H1 (cell line): ENCODE data around the gene GCH1. TPM values are rescaled to one million over a fixed set of nuclear protein-coding genes. Genes with fewer than 3 reads are reported as not detected.

Source experiments
- CTCF ChIA-PET: fragments of 300-600 bp; sonication (Branson Sonifier 250); formaldehyde crosslinking; loops from one replicate; lab custom pipeline; 2021; ENCODE audit not compliant: partially characterized antibody; lab: Charles Lee
- POLR2A ChIA-PET: fragments of 300-600 bp; sonication (Branson Sonifier 250); formaldehyde crosslinking; loops from one replicate; lab custom pipeline; 2021; ENCODE audit warnings: inconsistent platforms; ENCODE audit not compliant: partially characterized antibody; lab: Charles Lee
- DNase-seq, 2 experiments: peaks; one replicate each; pipeline versions ENCODE4 v3.0.0 to v3.0.0-alpha.2; 2010 to 2022; ENCODE audit warnings: low spot score in 2 of 2, low read depth in 1 of 2, mixed read lengths in 1 of 2
- FAIRE-seq: peaks from 2 replicates; lab custom pipeline; 2011; peaks lifted over from hg19 to GRCh38; lab: Jason Lieb, UNC
- H2AFZ ChIP-seq: 2 replicates; pipeline ENCODE4 v1.8.1; 2012; ENCODE audit warnings: low read length, inconsistent platforms
- H2AK5ac ChIP-seq: 2 replicates; pipeline ENCODE4 v1.6.1; 2013; ENCODE audit warnings: low read depth, low read length
- H2BK120ac ChIP-seq: replicated peaks from 2 replicates; pipeline ENCODE3; 2013; ENCODE audit warnings: low read depth, low read length, inconsistent platforms
- H2BK12ac ChIP-seq: 2 replicates; pipeline ENCODE4 v1.6.1; 2013; ENCODE audit warnings: low read depth, low read length
- H2BK15ac ChIP-seq: 2 replicates; pipeline ENCODE4 v1.6.1; 2013; ENCODE audit warnings: low read length
- H2BK20ac ChIP-seq: 2 replicates; pipeline ENCODE4 v1.6.1; 2013; ENCODE audit warnings: low read length
- H2BK5ac ChIP-seq: 2 replicates; pipeline ENCODE4 v1.6.1; 2013; ENCODE audit warnings: low read depth, low read length
- H3K14ac ChIP-seq: 2 replicates; pipeline ENCODE4 v1.6.1; 2013; ENCODE audit warnings: inconsistent platforms; ENCODE audit not compliant: insufficient read length
- H3K18ac ChIP-seq: 2 replicates; pipeline ENCODE4 v1.6.1; 2013; ENCODE audit warnings: low read length; ENCODE audit errors: extremely low read depth
- H3K23ac ChIP-seq: 2 replicates; pipeline ENCODE4 v1.6.1; 2013; ENCODE audit warnings: inconsistent platforms; ENCODE audit not compliant: insufficient read length
- H3K23me2 ChIP-seq: 2 replicates; pipeline ENCODE4 v1.6.1; 2013; ENCODE audit warnings: low read depth, low read length
- H3K27ac ChIP-seq: 2 replicates; pipeline ENCODE4 v1.6.1; 2011; ENCODE audit warnings: low read depth, low read length, inconsistent platforms
- H3K27me3 ChIP-seq, 4 experiments: replicated peaks in 1 of 4; 1 replicate in 1 of 4; 2 replicates in 3 of 4; pipeline versions ENCODE4 v1.6.1 to v1.8.1; 2011 to 2013; ENCODE audit warnings: low read length in 3 of 4, mild to moderate bottlenecking in 3 of 4, inconsistent platforms in 2 of 4, mixed read lengths in 2 of 4, moderate library complexity in 1 of 4; ENCODE audit not compliant: control insufficient read depth in 3 of 4, insufficient read depth in 3 of 4; ENCODE audit errors: extremely low read depth in 1 of 4
- H3K36me3 ChIP-seq, 4 experiments: 2 replicates each; pipeline versions ENCODE4 v1.6.1 to v1.8.1; 2011 to 2013; ENCODE audit warnings: mild to moderate bottlenecking in 4 of 4, low read length in 3 of 4, moderate library complexity in 2 of 4, control low read depth in 1 of 4, inconsistent platforms in 1 of 4; ENCODE audit not compliant: insufficient read depth in 4 of 4, control insufficient read depth in 2 of 4
- H3K4ac ChIP-seq: replicated peaks from 2 replicates; pipeline ENCODE3; 2013; ENCODE audit warnings: low read length, low read depth, mixed read lengths, inconsistent platforms; ENCODE audit not compliant: insufficient read length
- H3K4me1 ChIP-seq, 4 experiments: replicated peaks in 1 of 4; 1 replicate in 1 of 4; 2 replicates in 3 of 4; pipeline versions ENCODE4 v1.6.1 to v1.8.1; 2011 to 2013; ENCODE audit warnings: low read length in 3 of 4, inconsistent platforms in 2 of 4, mixed read lengths in 1 of 4; ENCODE audit not compliant: insufficient read depth in 4 of 4, control insufficient read depth in 3 of 4
- H3K4me2 ChIP-seq, 2 experiments: 2 replicates each; pipeline versions ENCODE4 v1.6.1 to v1.8.1; 2011 to 2013; ENCODE audit warnings: low read depth in 2 of 2, low read length in 2 of 2, control low read depth in 1 of 2, inconsistent platforms in 1 of 2, mild to moderate bottlenecking in 1 of 2; ENCODE audit not compliant: insufficient read depth in 1 of 2
- H3K4me3 ChIP-seq, 4 experiments: fragments of 200-600, 300-600 bp in 1 of 4; sonication (generic), shearing (Covaris generic), sonication (Bioruptor Twin) in 1 of 4; 2 replicates each; pipeline versions ENCODE4 v1.5.1 to v1.8.1; 2011 to 2016; ENCODE audit warnings: low read length in 4 of 4, low read depth in 3 of 4, control low read depth in 2 of 4, inconsistent platforms in 2 of 4, mild to moderate bottlenecking in 2 of 4, mixed read lengths in 1 of 4, moderate library complexity in 1 of 4; ENCODE audit not compliant: insufficient read depth in 2 of 4; ENCODE audit errors: extremely low read depth in 1 of 4
- H3K56ac ChIP-seq: replicated peaks from 2 replicates; pipeline ENCODE3; 2013; ENCODE audit warnings: low read depth, mild to moderate bottlenecking, mixed read lengths, low read length, inconsistent platforms; ENCODE audit not compliant: insufficient read length
- H3K79me1 ChIP-seq: 2 replicates; pipeline ENCODE4 v1.6.1; 2013; ENCODE audit warnings: low read depth, low read length, control low read depth
- H3K79me2 ChIP-seq, 2 experiments: 2 replicates each; pipeline versions ENCODE4 v1.6.1 to v1.8.1; 2012 to 2013; ENCODE audit warnings: low read length in 2 of 2, mild to moderate bottlenecking in 2 of 2, inconsistent platforms in 1 of 2; ENCODE audit not compliant: insufficient read depth in 2 of 2, control insufficient read depth in 1 of 2
- H3K9ac ChIP-seq, 4 experiments: replicated peaks in 1 of 4; 1 replicate in 1 of 4; 2 replicates in 3 of 4; pipeline versions ENCODE4 v1.6.1 to v1.8.1; 2011 to 2013; ENCODE audit warnings: low read depth in 3 of 4, low read length in 3 of 4, control low read depth in 2 of 4, mild to moderate bottlenecking in 2 of 4, moderate library complexity in 2 of 4, inconsistent platforms in 1 of 4; ENCODE audit errors: extremely low read depth in 1 of 4
- H3K9me3 ChIP-seq, 2 experiments: 2 replicates each; pipeline versions ENCODE4 v1.6.1 to v1.8.1; 2012 to 2013; ENCODE audit warnings: mild to moderate bottlenecking in 2 of 2, moderate library complexity in 2 of 2, control low read depth in 1 of 2, inconsistent platforms in 1 of 2, low read depth in 1 of 2, low read length in 1 of 2, mixed read lengths in 1 of 2; ENCODE audit not compliant: insufficient read depth in 2 of 2
- H4K20me1 ChIP-seq, 2 experiments: replicated peaks in 1 of 2; 2 replicates each; pipeline versions ENCODE3 to v1.8.1; 2011 to 2013; ENCODE audit warnings: inconsistent platforms in 2 of 2, low read length in 2 of 2, mild to moderate bottlenecking in 1 of 2; ENCODE audit not compliant: insufficient read depth in 2 of 2, control insufficient read depth in 1 of 2
- H4K5ac ChIP-seq: 2 replicates; pipeline ENCODE4 v1.6.1; 2013; ENCODE audit warnings: low read length, low read depth, mixed read lengths, inconsistent platforms; ENCODE audit not compliant: insufficient read length
- H4K8ac ChIP-seq: 2 replicates; pipeline ENCODE4 v1.8.0; 2013; ENCODE audit warnings: mild to moderate bottlenecking, moderate library complexity, low read length, inconsistent platforms; ENCODE audit not compliant: insufficient read depth; ENCODE audit errors: extremely low read depth
- H4K91ac ChIP-seq: replicated peaks from 2 replicates; pipeline ENCODE3; 2013; ENCODE audit warnings: low read length, mixed read lengths, inconsistent platforms; ENCODE audit not compliant: insufficient read length
- EGR1 ChIP-seq: IDR thresholded peaks from 2 replicates; pipeline ENCODE4 v1.6.1; 2011; ENCODE audit warnings: low read depth, low read length, borderline replicate concordance
- JUND ChIP-seq: IDR thresholded peaks from 2 replicates; pipeline ENCODE4 v1.6.1; 2011; ENCODE audit warnings: mild to moderate bottlenecking, improper control_type of control experiment, low read length
- PHF8 ChIP-seq: fragments of 200-600 bp; sonication (generic); conservative IDR thresholded peaks from 2 replicates; pipeline ENCODE4 v1.7.1; 2012; ENCODE audit warnings: low read depth, mild to moderate bottlenecking, inconsistent platforms, low read length, moderate library complexity
- RNF2 ChIP-seq: fragments of 200-900, 300-1000 bp; sonication (generic); IDR thresholded peaks from 2 replicates; pipeline ENCODE4 v1.7.1; 2016; ENCODE audit warnings: borderline replicate concordance, low read depth, mild to moderate bottlenecking, antibody characterized with exemption, low read length; ENCODE audit not compliant: poor library complexity, severe bottlenecking; ENCODE audit errors: missing control alignments
- SIN3A ChIP-seq, 2 experiments: IDR thresholded peaks in 1 of 2; conservative IDR thresholded peaks in 1 of 2; 2 replicates each; pipeline ENCODE4 v1.6.1; 2011 to 2012; ENCODE audit warnings: low read length in 2 of 2, improper control_type of control experiment in 1 of 2, low read depth in 1 of 2, mild to moderate bottlenecking in 1 of 2
- SIX5 ChIP-seq: IDR thresholded peaks from 2 replicates; pipeline ENCODE4 v1.6.1; 2011; ENCODE audit warnings: mild to moderate bottlenecking, low read depth, low read length
- SP1 ChIP-seq: IDR thresholded peaks from 2 replicates; pipeline ENCODE4 v1.6.1; 2011; ENCODE audit warnings: low read depth, low read length
- SP2 ChIP-seq: IDR thresholded peaks from 2 replicates; pipeline ENCODE4 v1.6.1; 2012; ENCODE audit warnings: mild to moderate bottlenecking, low read length, inconsistent platforms
- SP4 ChIP-seq: IDR thresholded peaks from 2 replicates; pipeline ENCODE4 v1.6.1; 2012; ENCODE audit warnings: low read length, inconsistent platforms
- SRF ChIP-seq: IDR thresholded peaks from 2 replicates; pipeline ENCODE4 v1.6.1; 2011; ENCODE audit warnings: mild to moderate bottlenecking, low read depth, low read length, moderate library complexity
- TBP ChIP-seq: IDR thresholded peaks from 2 replicates; pipeline ENCODE4 v1.6.1; 2011; ENCODE audit warnings: low read depth, low read length, improper control_type of control experiment
- YY1 ChIP-seq: IDR thresholded peaks from 2 replicates; pipeline ENCODE4 v1.6.1; 2011; ENCODE audit warnings: low read depth, mild to moderate bottlenecking, low read length
- WGBS, 2 experiments: shearing (Covaris generic) in 1 of 2; methylation state at CpG; one replicate each; pipeline versions ENCODE4 v1.1.6 to v1.1.7; 2013 to 2015; ENCODE audit warnings: low lambda C conversion rate in 2 of 2, mixed read lengths in 2 of 2, inconsistent platforms in 1 of 2, low coverage in 1 of 2, missing lambda C conversion rate in 1 of 2; ENCODE audit not compliant: insufficient replicate concordance in 2 of 2, insufficient coverage in 1 of 2, insufficient read length in 1 of 2; ENCODE audit errors: extremely low coverage in 1 of 2, missing lambda C conversion rate in 1 of 2; 5-methylcytosine and 5-hydroxymethylcytosine counted together
- polyA plus RNA-seq, 7 experiments: library from polyadenylated mRNA; depleted of rRNA in 3 of 7; stranded (reverse) in 5 of 7; unstranded in 2 of 7; fragments of >200 nt in 5 of 7; fragments of 200-250 nt in 2 of 7; gene quantifications; 1 replicate in 5 of 7; 2 replicates in 1 of 7; 4 replicates in 1 of 7; pipeline versions ENCODE4 v1.2.1 to v1.2.3, GENCODE V29; 2011 to 2013; ENCODE audit warnings: missing spikeins in 2 of 7, mixed read lengths in 2 of 7
- total RNA-seq: library from RNA; stranded (reverse); fragmentation: NEBNext Ultra II Directional; extraction: Animal tissue kit (Norgen Biotek cat#: 25700); gene quantifications from 2 replicates; pipeline ENCODE4 v1.2.1, GENCODE V29; 2021
- TF ChIP-seq, protein P1 (sequence below): IDR thresholded peaks from 2 replicates; pipeline ENCODE4 v1.6.1; 2012; ENCODE audit warnings: inconsistent platforms
- TF ChIP-seq, protein P2 (sequence below): IDR thresholded peaks from 2 replicates; pipeline ENCODE4 v1.6.1; 2012; ENCODE audit warnings: inconsistent platforms

Gene GCH1
- total and polyA plus RNA-seq, 2 of the 8 experiments (the other 6 are each of a cell fraction or from before 2014, with no cell fraction given) = 7.3 to 7.9 TPM

DNA sequence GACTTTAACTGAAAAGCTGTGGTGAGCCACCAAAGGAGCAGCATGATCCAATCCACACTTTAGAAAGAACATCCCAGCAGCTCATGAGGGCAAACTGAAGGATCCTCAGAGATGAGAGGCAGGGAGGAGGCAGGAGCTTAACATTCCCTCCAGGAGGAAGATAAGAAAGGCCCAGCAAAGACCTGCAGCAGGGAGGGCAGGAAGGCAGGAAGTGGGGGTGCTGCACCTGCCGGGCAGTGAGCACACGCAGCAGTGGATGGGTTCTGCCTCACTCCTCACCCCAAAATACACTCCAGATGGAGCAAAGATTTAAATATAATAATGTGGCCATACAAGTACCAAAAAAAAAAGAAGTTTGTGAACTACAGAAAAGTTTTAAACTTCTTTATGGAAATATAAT, 48.4 kb downstream of the GCH1 start:
- H3K9me3 ChIP-seq = no peaks in the 10 kb centered on the region
- WGBS, 2 experiments = 35% methylated on average over 2 of the region's 2 CpGs; no CpG with 5 or more reads in 1 of the 2 experiments
- H2BK5ac ChIP-seq = no peak overlapping the region
- H3K79me1 ChIP-seq = no peaks in the 10 kb centered on the region
- no peak overlapping the region for H3K56ac ChIP-seq
- H4K8ac ChIP-seq = no peak overlapping the region
- no peak overlapping the region for H3K14ac ChIP-seq
- no peaks in the 10 kb centered on the region for H3K23me2 ChIP-seq
- no peak overlapping the region for H2BK20ac ChIP-seq
- no peak overlapping the region for H2BK120ac ChIP-seq
- no peak overlapping the region for H4K91ac ChIP-seq
- no peak overlapping the region for H3K4me2 ChIP-seq
- H3K9ac ChIP-seq = no peak overlapping the region
- no peaks in the 10 kb centered on the region for H3K27me3 ChIP-seq
- H3K4me3 ChIP-seq = no peak overlapping the region
- H3K23ac ChIP-seq = no peak overlapping the region
- H3K4me1 ChIP-seq = no peaks in the 10 kb centered on the region; a peak in 2 of 7 replicates
- no peak overlapping the region for H3K18ac ChIP-seq
- H2BK12ac ChIP-seq = no peak overlapping the region
- H2AK5ac ChIP-seq = no peak overlapping the region
- H4K20me1 ChIP-seq = no peaks in the 10 kb centered on the region
- no peak overlapping the region for H3K4ac ChIP-seq
- FAIRE-seq (peak; percentile 72), DNase-seq (peak in 1 of 2 experiments; percentile 9)
- no peak overlapping the region for H2AFZ ChIP-seq
- no peak overlapping the region for H3K27ac ChIP-seq
- H4K5ac ChIP-seq = no peak overlapping the region
- CTCF ChIA-PET = interaction anchor here (0.6 to 1.4 kb wide), 10 partner anchors 9 to 280 kb away, joined by 3 to 8 read pairs (median 3); no protein-coding TSS in a partner anchor
- no peak overlapping the region for H2BK15ac ChIP-seq
- H3K79me2 ChIP-seq = no peaks in the 10 kb centered on the region
- POLR2A ChIA-PET = interaction anchor here (0.7 to 1.0 kb wide), 4 partner anchors 22 to 272 kb away, joined by 3 to 8 read pairs (median 3); partner anchors contain the start of gene GCH1
- no peaks in the 10 kb centered on the region for H3K36me3 ChIP-seq
- TF ChIP-seq RNF2 (no peak), PHF8 (no peak), SRF (no peak), SIX5 (no peak), SIN3A (conservative IDR thresholded peaks at IDR 0.05 in 1 of 2, IDR thresholded peaks at IDR 0.05 in 1 of 2; ENCODE audit: low read depth in 1 of 2, low read length in 2 of 2) (no peak), TBP (peak; percentile 16; the same call in 1 of the 2 replicates), EGR1 (no peak), SP4 (no peak), SP2 (no peak), YY1 (no peak), JUND (no peak), SP1 (no peak)
- TF ChIP-seq, protein P1, sequence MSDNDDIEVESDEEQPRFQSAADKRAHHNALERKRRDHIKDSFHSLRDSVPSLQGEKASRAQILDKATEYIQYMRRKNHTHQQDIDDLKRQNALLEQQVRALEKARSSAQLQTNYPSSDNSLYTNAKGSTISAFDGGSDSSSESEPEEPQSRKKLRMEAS = no peak
- TF ChIP-seq, protein P2, sequence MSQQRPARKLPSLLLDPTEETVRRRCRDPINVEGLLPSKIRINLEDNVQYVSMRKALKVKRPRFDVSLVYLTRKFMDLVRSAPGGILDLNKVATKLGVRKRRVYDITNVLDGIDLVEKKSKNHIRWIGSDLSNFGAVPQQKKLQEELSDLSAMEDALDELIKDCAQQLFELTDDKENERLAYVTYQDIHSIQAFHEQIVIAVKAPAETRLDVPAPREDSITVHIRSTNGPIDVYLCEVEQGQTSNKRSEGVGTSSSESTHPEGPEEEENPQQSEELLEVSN = no peak
